IMR-90 (cell line): ENCODE data around the gene MRTFA.

Experiments used
- CTCF ChIP-seq: conservative IDR thresholded peaks from 2 replicates; pipeline ENCODE4 v1.5.1; 2012; ENCODE audit warnings: mild to moderate bottlenecking, low read depth, low read length, improper control_type of control experiment
- RAD21 ChIP-seq: IDR thresholded peaks from 2 replicates; pipeline ENCODE4 v1.6.1; 2012; ENCODE audit warnings: low read length, improper control_type of control experiment

- TF ChIP-seq CTCF (no peak), RAD21 (no peak)
Measured at GRCh38 chr22:40429481-40429880, 207.0 kb downstream of the MRTFA start.
